Karpas-422 (cell line): ENCODE results near the gene LIMS1. TPM values are rescaled to one million over a fixed set of nuclear protein-coding genes. Genes with fewer than 3 reads are reported as not detected.

Experiments used
- DNase-seq: peaks from one replicate; pipeline ENCODE4 v3.0.0-alpha.2; 2015
- H2AFZ ChIP-seq: fragments of 200-600 bp; sonication (generic); 2 replicates; pipeline ENCODE4 v1.6.1; 2014; ENCODE audit warnings: antibody characterized with exemption, low read length, mixed read lengths
- H3K27ac ChIP-seq: fragments of 200-600 bp; sonication (generic); 2 replicates; pipeline ENCODE4 v1.5.1; 2014; ENCODE audit warnings: mild to moderate bottlenecking, low read length, moderate library complexity
- H3K27me3 ChIP-seq: fragments of 200-600 bp; sonication (generic); 2 replicates; pipeline ENCODE4 v1.6.1; 2014; ENCODE audit warnings: low read length, mixed read lengths
- H3K36me3 ChIP-seq: fragments of 200-600 bp; sonication (generic); 2 replicates; pipeline ENCODE4 v1.6.1; 2014; ENCODE audit warnings: low read length, mixed read lengths; ENCODE audit not compliant: insufficient read depth
- H3K4me1 ChIP-seq: fragments of 200-600 bp; sonication (generic); 2 replicates; pipeline ENCODE4 v1.6.1; 2014; ENCODE audit warnings: mild to moderate bottlenecking, low read length, mixed read lengths
- H3K4me2 ChIP-seq: fragments of 200-600 bp; sonication (generic); 2 replicates; pipeline ENCODE4 v1.6.1; 2014; ENCODE audit warnings: low read length, low read depth, mild to moderate bottlenecking; ENCODE audit not compliant: poor library complexity, severe bottlenecking
- H3K4me3 ChIP-seq: fragments of 200-600 bp; sonication (generic); 2 replicates; pipeline ENCODE4 v1.5.1; 2014; ENCODE audit warnings: mild to moderate bottlenecking, antibody characterized with exemption, low read length, mixed read lengths
- H3K79me2 ChIP-seq: fragments of 200-600 bp; sonication (generic); 2 replicates; pipeline ENCODE4 v1.6.1; 2014; ENCODE audit warnings: mild to moderate bottlenecking, low read length, mixed read lengths
- H3K9ac ChIP-seq: fragments of 200-600 bp; sonication (generic); 2 replicates; pipeline ENCODE4 v1.6.0; 2014; ENCODE audit warnings: low read length
- H3K9me2 ChIP-seq: fragments of 200-600 bp; sonication (generic), shearing (Covaris generic); replicated peaks from 2 replicates; pipeline ENCODE4 v1.6.0; 2014; ENCODE audit warnings: mild to moderate bottlenecking, low read length, moderate library complexity; ENCODE audit not compliant: insufficient read depth
- H3K9me3 ChIP-seq: fragments of 300-700, 200-600 bp; sonication (generic); 2 replicates; pipeline ENCODE4 v1.6.1; 2014; ENCODE audit warnings: low read length, mixed read lengths
- H4K20me1 ChIP-seq: fragments of 200-600 bp; sonication (generic); 2 replicates; pipeline ENCODE4 v1.6.1; 2014; ENCODE audit warnings: mild to moderate bottlenecking, antibody characterized with exemption, low read length, low read depth; ENCODE audit not compliant: insufficient read depth
- total RNA-seq: library from RNA; depleted of rRNA; stranded (reverse); fragments of >200 nt; shearing (Covaris generic); gene quantifications from 2 replicates; pipeline ENCODE4 v1.2.3, GENCODE V29; 2014; ENCODE audit warnings: low replicate concordance

LIMS1 gene
- total RNA-seq, 1 experiment from 2014 or later = 9.7 TPM

- no peak overlapping the region for H3K9ac ChIP-seq
- H3K36me3 ChIP-seq = no peaks in the 10 kb centered on the region
- no peaks in the 10 kb centered on the region for H3K9me3 ChIP-seq
- peaks cover 63% of the 10 kb centered on the region for H4K20me1 ChIP-seq
- H3K27me3 ChIP-seq = no peaks in the 10 kb centered on the region
- H3K9me2 ChIP-seq = no peaks in the 10 kb centered on the region
- H3K4me2 ChIP-seq = no peak overlapping the region
- no peak overlapping the region for H2AFZ ChIP-seq
- H3K27ac ChIP-seq = no peak overlapping the region
- H3K79me2 ChIP-seq = no peaks in the 10 kb centered on the region
- H3K4me1 ChIP-seq = no peaks in the 10 kb centered on the region
- no peak for DNase-seq
- no peak overlapping the region for H3K4me3 ChIP-seq
Measured at GRCh38 chr2:108632332-108633160, 98.3 kb downstream of the LIMS1 start.

GRCh38 chr2:108633409-108633808, 99.1 kb downstream of the LIMS1 start:
- no peaks in the 10 kb centered on the region for H3K79me2 ChIP-seq
- no peaks in the 10 kb centered on the region for H3K36me3 ChIP-seq
- no peaks in the 10 kb centered on the region for H3K27me3 ChIP-seq
- H2AFZ ChIP-seq = no peak overlapping the region
- H3K9ac ChIP-seq = no peak overlapping the region
- no peak overlapping the region for H3K4me2 ChIP-seq
- no peak overlapping the region for H3K27ac ChIP-seq
- H4K20me1 ChIP-seq = peaks cover 57% of the 10 kb centered on the region
- H3K9me3 ChIP-seq = no peaks in the 10 kb centered on the region
- H3K4me1 ChIP-seq = no peaks in the 10 kb centered on the region
- DNase-seq = no peak
- H3K9me2 ChIP-seq = no peaks in the 10 kb centered on the region
- H3K4me3 ChIP-seq = no peak overlapping the region

GRCh38 chr2:108634011-108634410, 99.7 kb downstream of the LIMS1 start:
- H3K4me1 ChIP-seq = no peaks in the 10 kb centered on the region
- H3K36me3 ChIP-seq = no peaks in the 10 kb centered on the region
- no peak overlapping the region for H3K4me2 ChIP-seq
- H3K9me3 ChIP-seq = no peaks in the 10 kb centered on the region
- H4K20me1 ChIP-seq = peaks cover 58% of the 10 kb centered on the region
- no peak overlapping the region for H3K27ac ChIP-seq
- no peak overlapping the region for H3K4me3 ChIP-seq
- no peak overlapping the region for H2AFZ ChIP-seq
- H3K27me3 ChIP-seq = no peaks in the 10 kb centered on the region
- DNase-seq = no peak
- no peaks in the 10 kb centered on the region for H3K79me2 ChIP-seq
- no peaks in the 10 kb centered on the region for H3K9me2 ChIP-seq
- H3K9ac ChIP-seq = no peak overlapping the region

GRCh38 chr2:108634576-108635160, 100.4 kb downstream of the LIMS1 start:
- no peak overlapping the region for H3K9ac ChIP-seq
- H3K4me3 ChIP-seq = no peak overlapping the region
- H3K27me3 ChIP-seq = no peaks in the 10 kb centered on the region
- no peaks in the 10 kb centered on the region for H3K79me2 ChIP-seq
- no peak overlapping the region for H3K4me2 ChIP-seq
- no peak overlapping the region for H3K27ac ChIP-seq
- no peaks in the 10 kb centered on the region for H3K4me1 ChIP-seq
- H4K20me1 ChIP-seq = peaks cover 61% of the 10 kb centered on the region
- DNase-seq = no peak
- H2AFZ ChIP-seq = no peak overlapping the region
- H3K9me2 ChIP-seq = no peaks in the 10 kb centered on the region
- H3K36me3 ChIP-seq = no peaks in the 10 kb centered on the region
- no peaks in the 10 kb centered on the region for H3K9me3 ChIP-seq

- Histone ChIP-seq H3K27me3 (no peaks in the 10 kb centered on the region), H3K9ac (no peak overlapping the region), H3K27ac (no peak overlapping the region), H3K4me2 (no peak overlapping the region), H2AFZ (no peak overlapping the region), H3K4me1 (no peaks in the 10 kb centered on the region), H4K20me1 (peaks cover 64% of the 10 kb centered on the region), H3K4me3 (no peak overlapping the region), H3K9me3 (no peaks in the 10 kb centered on the region), H3K36me3 (no peaks in the 10 kb centered on the region), H3K79me2 (no peaks in the 10 kb centered on the region), H3K9me2 (no peaks in the 10 kb centered on the region)
- DNase-seq = no peak
Measured at GRCh38 chr2:108635630-108636354, 101.5 kb downstream of the LIMS1 start.

GRCh38 chr2:108637304-108637669, 103.0 kb downstream of the LIMS1 start:
- Histone ChIP-seq H3K4me1 (no peaks in the 10 kb centered on the region), H3K9ac (no peak overlapping the region), H4K20me1 (peaks cover 62% of the 10 kb centered on the region)

DNA sequence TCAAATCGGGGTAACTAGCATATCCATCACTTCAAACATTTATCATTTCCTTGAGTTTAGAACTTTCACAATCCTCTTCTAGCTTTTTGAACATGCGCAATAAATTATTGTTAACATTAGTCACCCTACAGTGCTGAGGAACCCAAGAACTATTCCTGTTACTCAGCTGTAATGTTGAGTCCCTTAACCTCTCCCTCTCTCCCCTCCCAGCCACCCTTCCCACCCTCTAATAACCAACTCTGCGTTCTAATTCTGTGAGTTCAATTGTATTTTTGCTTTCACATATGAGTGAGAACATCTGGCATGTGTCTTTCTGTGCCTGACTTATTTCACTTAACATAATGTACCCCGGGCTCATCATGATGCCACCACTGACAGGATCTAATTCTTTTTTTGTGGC, 106.5 kb downstream of the LIMS1 start:
- H3K27ac ChIP-seq = no peak overlapping the region
- no peaks in the 10 kb centered on the region for H3K27me3 ChIP-seq
- no peak overlapping the region for H3K4me3 ChIP-seq
- H3K9me3 ChIP-seq = no peaks in the 10 kb centered on the region
- no peak overlapping the region for H3K4me2 ChIP-seq
- no peaks in the 10 kb centered on the region for H3K36me3 ChIP-seq
- no peak overlapping the region for H3K9ac ChIP-seq
- H3K9me2 ChIP-seq = no peaks in the 10 kb centered on the region
- no peak overlapping the region for H2AFZ ChIP-seq
- H3K4me1 ChIP-seq = no peaks in the 10 kb centered on the region
- peaks cover 39% of the 10 kb centered on the region for H4K20me1 ChIP-seq
- DNase-seq = no peak
- H3K79me2 ChIP-seq = no peaks in the 10 kb centered on the region

More at GRCh38 chr2:108637304-108637669, 103.0 kb downstream of the LIMS1 start:
- Histone ChIP-seq H3K36me3 (no peaks in the 10 kb centered on the region), H3K4me3 (no peak overlapping the region), H3K4me2 (no peak overlapping the region), H3K27ac (no peak overlapping the region), H3K9me3 (no peaks in the 10 kb centered on the region), H3K9me2 (no peaks in the 10 kb centered on the region), H3K79me2 (no peaks in the 10 kb centered on the region), H2AFZ (no peak overlapping the region), H3K27me3 (no peaks in the 10 kb centered on the region)
- no peak for DNase-seq

DNA sequence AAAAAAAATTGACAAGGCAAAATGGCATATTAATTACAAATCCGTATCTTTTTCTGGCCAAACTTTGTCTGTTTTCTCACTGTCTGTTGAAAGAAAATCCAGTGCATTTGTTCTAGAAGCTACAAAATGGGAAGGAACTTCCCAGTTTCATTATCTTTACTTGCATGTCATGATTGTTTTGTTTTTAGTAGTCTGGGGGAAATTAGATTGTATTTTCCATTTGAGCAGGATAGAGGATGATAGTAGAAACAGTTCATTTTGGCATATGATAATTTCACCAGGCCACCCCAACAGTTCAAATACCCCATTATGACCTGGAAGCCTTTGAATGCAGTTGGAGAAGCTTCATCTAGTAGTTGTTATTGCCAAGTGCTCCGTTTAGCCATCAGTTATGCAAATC, 107.5 kb downstream of the LIMS1 start:
- peaks cover 30% of the 10 kb centered on the region for H4K20me1 ChIP-seq
- no peak overlapping the region for H3K4me2 ChIP-seq
- H3K9ac ChIP-seq = no peak overlapping the region
- no peaks in the 10 kb centered on the region for H3K9me3 ChIP-seq
- H3K27ac ChIP-seq = no peak overlapping the region
- no peaks in the 10 kb centered on the region for H3K27me3 ChIP-seq
- H3K4me3 ChIP-seq = no peak overlapping the region
- H3K36me3 ChIP-seq = no peaks in the 10 kb centered on the region
- H3K4me1 ChIP-seq = no peaks in the 10 kb centered on the region
- DNase-seq = no peak
- no peaks in the 10 kb centered on the region for H3K79me2 ChIP-seq
- H2AFZ ChIP-seq = no peak overlapping the region
- no peaks in the 10 kb centered on the region for H3K9me2 ChIP-seq
